Left ventricle myocardium superior (tissue), 1 donor: ENCODE results near the gene FGF2. TPM values are rescaled to one million over a fixed set of nuclear protein-coding genes. Genes with fewer than 3 reads are reported as not detected.
A peak's percentile ranks its signal among the peaks of the same experiment; 100 is the strongest.
"Not testable (repeated sequence)": the region's sequence is repeated elsewhere in the genome, so short reads cannot be mapped to it uniquely, and the experiment has no call there.

Experiments used
- ATAC-seq: fragments of 200-7000 bp; cut with Tn5 transposase; one replicate; pipeline ENCODE4 v1.9.1; 2020; ENCODE audit warnings: mild to moderate bottlenecking, moderate library complexity
- DNase-seq: peaks from one replicate; pipeline ENCODE4 v3.0.0-alpha.2; 2020
- intact Hi-C: fragments of 100-400 bp; cut with micrococcal nuclease; formaldehyde crosslinking; loops from one replicate; pipeline ENCODE4 v1.11.0; 2022
- total RNA-seq: library from RNA; stranded (reverse); fragmentation: NEBNext Ultra II Directional; extraction: Animal tissue kit (Norgen Biotek cat#: 25700); gene quantifications from one replicate; pipeline ENCODE4 v1.2.1, GENCODE V29; 2021
- donor health status: DM: no; HTN: yes; CAD: no; lungs with severe emphysema.

FGF2 gene
- total RNA-seq, 1 donor from 2014 or later: 5.2 TPM

GRCh38 chr4:122911588-122911987 is 85.0 kb downstream of the FGF2 start:
- DNase-seq (no peak), ATAC-seq (no peak)
- intact Hi-C loops: loop anchor here (5.0 kb wide), 1 partner anchor 154 kb away; no protein-coding TSS in a partner anchor

GRCh38 chr4:122912810-122913575 is 86.4 kb downstream of the FGF2 start:
- intact Hi-C loops: loop anchor here (5.0 kb wide), 1 partner anchor 156 kb away; no protein-coding TSS in a partner anchor
- DNase-seq: no peak
- ATAC-seq: no peak

- intact Hi-C loops: loop anchor here (5.0 kb wide), 1 partner anchor 157 kb away; no protein-coding TSS in a partner anchor
- DNase-seq (no peak), ATAC-seq (peak; percentile 65)
Measured at GRCh38 chr4:122914292-122914904, 87.8 kb downstream of the FGF2 start.

GRCh38 chr4:122914938-122915337 is 88.3 kb downstream of the FGF2 start:
- intact Hi-C loops: loop anchor here (5.0 kb wide), 1 partner anchor 158 kb away; no protein-coding TSS in a partner anchor
- DNase-seq: no peak
- no peak for ATAC-seq

GRCh38 chr4:122917731-122918130 is 91.1 kb downstream of the FGF2 start:
- DNase-seq (no peak), ATAC-seq (no peak)
- intact Hi-C loops: no loop called here

- DNase-seq: no peak
- intact Hi-C loops: loop anchor here (10.0 kb wide), 1 partner anchor 316 kb away; no protein-coding TSS in a partner anchor
- ATAC-seq: no peak
Measured at GRCh38 chr4:122920473-122920872, 93.8 kb downstream of the FGF2 start.

- DNase-seq (no peak), ATAC-seq (no peak)
- intact Hi-C loops: loop anchor here (10.0 kb wide), 1 partner anchor 316 kb away; no protein-coding TSS in a partner anchor
Measured at GRCh38 chr4:122921300-122921699, 94.7 kb downstream of the FGF2 start.

- ATAC-seq: peak; percentile 97
- DNase-seq: peak; percentile 80
- intact Hi-C loops: loop anchor here (10.0 kb wide), 1 partner anchor 317 kb away; no protein-coding TSS in a partner anchor
Measured at GRCh38 chr4:122921971-122922876, 95.6 kb downstream of the FGF2 start, which contains the start of gene NUDT6. Gene NUDT6 (minus strand): TSS chr4:122922597. CDS start chr4:122922572, 25 bp downstream.

- peak; percentile 84 for DNase-seq
- peak; percentile 98 for ATAC-seq
- intact Hi-C loops: loop anchor here (10.0 kb wide), 1 partner anchor 318 kb away; no protein-coding TSS in a partner anchor
Measured at GRCh38 chr4:122922877-122923511, 96.4 kb downstream of the FGF2 start.

GRCh38 chr4:122928930-122929329 is 102.3 kb downstream of the FGF2 start:
- DNase-seq (no peak), ATAC-seq (no peak)
- intact Hi-C loops: loop anchor here (10.0 kb wide), 1 partner anchor 324 kb away; no protein-coding TSS in a partner anchor

- intact Hi-C loops: loop anchor here (5.0 kb wide), 1 partner anchor 174 kb away; no protein-coding TSS in a partner anchor
- DNase-seq (no peak), ATAC-seq (no peak)
Measured at GRCh38 chr4:122930862-122931261, 104.2 kb downstream of the FGF2 start.

- intact Hi-C loops: loop anchor here (5.0 kb wide), 1 partner anchor 175 kb away; no protein-coding TSS in a partner anchor
- ATAC-seq: no peak
- DNase-seq: no peak
Measured at GRCh38 chr4:122932763-122933162, 106.1 kb downstream of the FGF2 start.

GRCh38 chr4:122945136-122945535 is 118.5 kb downstream of the FGF2 start:
- intact Hi-C loops: not testable (repeated sequence)

GRCh38 chr4:122946142-122946541 is 119.5 kb downstream of the FGF2 start:
- intact Hi-C loops: no loop called here
- no peak for ATAC-seq
- no peak for DNase-seq

More at GRCh38 chr4:122945136-122945535, 118.5 kb downstream of the FGF2 start:
- DNase-seq, ATAC-seq: not testable (repeated sequence)
